CD4-positive, alpha-beta T cell treated with Interleukin-4 for 1 hour (primary cell): ENCODE measurements around the gene ARL16.

ENCODE experiments used
- DNase-seq, 2 donors: peaks; one replicate each; pipeline ENCODE4 v3.0.0-alpha.2; 2020 to 2022

The ARL16 gene

GRCh38 chr17:81666342-81667191 is 17.0 kb downstream of the ARL16 start, which contains the start of the genes CCDC137 and OXLD1:
Gene CCDC137, plus strand, starts transcription at chr17:81666737. Its CDS starts 30 bp downstream, at chr17:81666767.
Gene OXLD1, minus strand, starts transcription at chr17:81666605. Its CDS starts 28 bp downstream, at chr17:81666577.
- DNase-seq: peak; percentile 91 to 92

- DNase-seq: no peak
Observed at GRCh38 chr17:81666092-81666341, 17.6 kb downstream of the ARL16 start.

GRCh38 chr17:81665205-81666091 is 18.1 kb downstream of the ARL16 start:
- peak; percentile 39 to 42 for DNase-seq

GRCh38 chr17:81664051-81664470 is 19.5 kb downstream of the ARL16 start:
- no peak for DNase-seq

- DNase-seq: no peak
Observed at GRCh38 chr17:81662002-81662401, 21.6 kb downstream of the ARL16 start.

- no peak for DNase-seq
Observed at GRCh38 chr17:81660441-81660840, 23.2 kb downstream of the ARL16 start.

- DNase-seq: no peak
Observed at GRCh38 chr17:81659038-81659437, 24.6 kb downstream of the ARL16 start.

GRCh38 chr17:81656835-81657234 is 26.8 kb downstream of the ARL16 start:
- no peak for DNase-seq

- DNase-seq: no peak
Observed at GRCh38 chr17:81656118-81656743, 27.4 kb downstream of the ARL16 start, which contains the start of gene PDE6G. Gene PDE6G, minus strand, starts transcription at chr17:81656542. Its CDS starts 3,237 bp downstream, at chr17:81653305.

- no peak for DNase-seq
Observed at GRCh38 chr17:81655378-81656117, 28.0 kb downstream of the ARL16 start.

GRCh38 chr17:81652906-81653771 is 30.5 kb downstream of the ARL16 start:
- no peak for DNase-seq

- DNase-seq: no peak
Observed at GRCh38 chr17:81651692-81652091, 31.9 kb downstream of the ARL16 start.

- no peak for DNase-seq
Observed at GRCh38 chr17:81650951-81651350, 32.6 kb downstream of the ARL16 start.

- no peak for DNase-seq
Observed at GRCh38 chr17:81648707-81649085, 34.9 kb downstream of the ARL16 start.

GRCh38 chr17:81648013-81648706 is 35.4 kb downstream of the ARL16 start:
- no peak for DNase-seq

- no peak for DNase-seq
Observed at GRCh38 chr17:81647640-81648012, 36.0 kb downstream of the ARL16 start.

GRCh38 chr17:81646869-81647600 is 36.6 kb downstream of the ARL16 start:
- no peak for DNase-seq

GRCh38 chr17:81644976-81645952 is 38.3 kb downstream of the ARL16 start:
- DNase-seq: no peak

GRCh38 chr17:81644496-81644895 is 39.1 kb downstream of the ARL16 start:
- no peak for DNase-seq
